ENCODE data around the gene ARL8A. TPM values are rescaled to one million over a fixed set of nuclear protein-coding genes. Genes with fewer than 3 reads are reported as not detected.
"Not testable (repeated sequence)": the region's sequence is repeated elsewhere in the genome, so short reads cannot be mapped to it uniquely, and the experiment has no call there.

The ARL8A gene
- total RNA-seq, 2 donors from 2014 or later, result 30.3 to 57.0 TPM

DNA sequence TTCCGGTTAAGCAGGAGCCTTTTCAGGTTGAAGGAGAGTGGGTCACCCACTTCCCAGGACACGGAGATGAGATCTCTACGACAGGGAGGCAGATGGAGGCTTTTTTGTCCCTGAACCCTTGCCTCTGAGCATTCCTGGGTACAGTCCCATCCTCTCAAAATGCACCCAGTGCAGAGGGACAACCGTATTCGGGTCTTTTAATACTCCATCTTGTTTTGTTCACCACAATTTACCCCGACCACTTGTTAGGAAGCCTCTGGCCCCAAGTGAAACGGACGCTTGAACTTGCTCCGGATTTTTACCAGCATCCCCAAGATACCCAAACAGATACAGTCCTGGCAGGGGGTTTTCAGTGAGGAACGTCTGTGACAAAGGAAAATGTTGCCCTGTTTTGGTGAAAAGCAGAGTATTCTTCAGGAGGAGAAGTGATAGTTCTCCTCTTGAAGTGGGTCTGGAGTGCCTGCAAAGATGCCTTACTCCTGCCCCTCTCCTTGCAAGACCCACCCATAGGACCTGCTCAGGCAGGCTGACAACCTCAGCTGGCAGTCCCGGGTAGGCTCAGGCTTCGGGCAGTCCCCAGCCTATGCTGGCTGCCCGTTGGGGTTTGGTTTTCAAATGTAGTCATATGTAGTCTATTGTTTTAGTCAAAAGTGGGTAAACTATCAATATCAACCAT is 669 bp upstream of the ARL8A start:
- TF ChIP-seq, protein P1, sequence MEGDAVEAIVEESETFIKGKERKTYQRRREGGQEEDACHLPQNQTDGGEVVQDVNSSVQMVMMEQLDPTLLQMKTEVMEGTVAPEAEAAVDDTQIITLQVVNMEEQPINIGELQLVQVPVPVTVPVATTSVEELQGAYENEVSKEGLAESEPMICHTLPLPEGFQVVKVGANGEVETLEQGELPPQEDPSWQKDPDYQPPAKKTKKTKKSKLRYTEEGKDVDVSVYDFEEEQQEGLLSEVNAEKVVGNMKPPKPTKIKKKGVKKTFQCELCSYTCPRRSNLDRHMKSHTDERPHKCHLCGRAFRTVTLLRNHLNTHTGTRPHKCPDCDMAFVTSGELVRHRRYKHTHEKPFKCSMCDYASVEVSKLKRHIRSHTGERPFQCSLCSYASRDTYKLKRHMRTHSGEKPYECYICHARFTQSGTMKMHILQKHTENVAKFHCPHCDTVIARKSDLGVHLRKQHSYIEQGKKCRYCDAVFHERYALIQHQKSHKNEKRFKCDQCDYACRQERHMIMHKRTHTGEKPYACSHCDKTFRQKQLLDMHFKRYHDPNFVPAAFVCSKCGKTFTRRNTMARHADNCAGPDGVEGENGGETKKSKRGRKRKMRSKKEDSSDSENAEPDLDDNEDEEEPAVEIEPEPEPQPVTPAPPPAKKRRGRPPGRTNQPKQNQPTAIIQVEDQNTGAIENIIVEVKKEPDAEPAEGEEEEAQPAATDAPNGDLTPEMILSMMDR (IDR thresholded peaks at IDR 0.05), result no peak
- H3K27me3 ChIP-seq, result no peaks in the 10 kb centered on the region
- peak overlapping the region; percentile 81 to 95 for H3K9ac ChIP-seq (ENCODE audit: low read depth in 2 of 2, low read length in 2 of 2)
- intact Hi-C loops (cut with DNase I), result no loop called here
- no peak for DNase-seq
- peak overlapping the region; percentile 97 for H3K4me3 ChIP-seq
- H3K4me1 ChIP-seq, result no peaks in the 10 kb centered on the region
- peak overlapping the region; percentile 80 for H3K27ac ChIP-seq
- H3K9me3 ChIP-seq, result no peaks in the 10 kb centered on the region
- H3K36me3 ChIP-seq, result no peaks in the 10 kb centered on the region

DNA sequence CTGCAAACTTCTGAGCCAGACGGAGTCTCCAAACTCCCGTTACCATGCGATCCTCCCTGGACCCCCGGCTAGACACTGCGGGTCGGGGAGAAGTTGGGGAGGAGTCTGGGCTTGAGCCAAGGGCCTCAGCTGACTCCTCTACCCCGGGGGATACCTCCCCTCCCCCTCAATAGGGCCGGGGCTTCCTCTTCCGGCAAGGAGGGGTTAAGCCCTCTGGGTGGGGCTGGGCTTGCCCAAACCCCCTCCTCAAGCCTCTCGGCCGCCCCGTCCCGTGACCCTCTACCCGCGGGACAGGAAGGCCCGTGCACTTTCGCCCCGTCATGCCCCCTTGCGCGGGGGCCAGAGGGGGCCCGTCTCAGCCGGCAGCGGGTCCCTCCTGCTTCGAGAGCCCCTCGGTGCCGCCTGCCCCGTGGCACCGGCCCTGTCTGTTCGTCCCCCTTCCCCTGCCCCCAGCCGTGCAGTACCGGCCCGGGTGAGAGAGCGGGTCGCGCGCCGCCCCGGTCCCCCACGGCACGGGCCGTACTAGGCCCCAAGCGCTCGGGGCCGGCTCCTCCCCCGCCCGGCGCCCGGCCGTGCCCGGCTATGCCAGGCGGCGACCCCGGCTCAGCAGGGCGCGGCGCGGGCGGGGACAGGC is 652 bp downstream of the ARL8A start:
- Histone ChIP-seq H3K9ac (ENCODE audit: low read depth in 2 of 2, low read length in 2 of 2) (peak overlapping the region; percentile 88 to 95), H3K36me3 (no peaks in the 10 kb centered on the region), H3K4me1 (no peaks in the 10 kb centered on the region), H3K27me3 (no peaks in the 10 kb centered on the region), H3K9me3 (no peaks in the 10 kb centered on the region), H3K27ac (peak overlapping the region; percentile 80), H3K4me3 (peak overlapping the region; percentile 97)
- intact Hi-C loops (cut with DNase I), result loop anchor here (5.0 kb wide), 1 partner anchor 267 kb away; no protein-coding TSS in a partner anchor
- TF ChIP-seq, protein P1 (IDR thresholded peaks at IDR 0.05), result no peak
- peak; percentile 49 for DNase-seq

DNA sequence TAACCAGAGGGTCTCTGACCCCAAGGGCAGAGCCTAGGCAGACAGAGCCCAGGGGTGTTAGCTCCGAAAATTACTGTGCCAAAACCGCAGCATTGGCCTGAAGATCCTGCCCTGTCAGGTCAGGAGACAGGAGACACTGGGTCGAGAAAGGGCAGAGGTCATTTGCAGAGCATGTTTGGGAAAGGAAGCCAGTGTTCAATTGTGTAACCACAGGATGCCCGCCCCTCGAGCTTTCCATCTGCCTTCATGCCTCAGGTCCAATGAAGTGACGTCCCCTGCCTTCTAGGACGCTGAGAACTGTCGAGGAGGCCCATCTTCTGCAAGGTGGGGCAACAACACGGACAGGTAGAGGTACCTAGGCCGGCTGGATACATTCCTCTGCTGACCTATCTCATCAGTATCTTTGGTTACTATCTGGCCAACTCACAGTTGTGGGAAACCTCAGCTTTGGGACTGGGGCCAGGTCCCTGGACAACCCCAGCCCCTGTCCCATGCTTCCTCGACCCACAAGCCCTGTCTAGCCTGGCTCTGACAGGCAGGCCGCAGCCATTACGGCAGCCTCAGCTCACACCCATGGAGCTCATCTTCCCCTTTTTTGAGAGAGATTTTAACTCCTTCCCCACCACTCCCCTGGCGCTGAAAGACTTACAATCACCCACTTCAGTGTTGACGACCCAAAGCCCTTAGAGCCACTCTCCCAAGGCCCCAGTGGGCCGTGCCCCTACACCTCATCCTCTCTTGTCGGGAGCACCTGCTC is 1.3 kb downstream of the ARL8A start:
- Histone ChIP-seq H3K9ac (ENCODE audit: low read depth in 2 of 2, low read length in 2 of 2) (peak overlapping the region; percentile 88 to 95), H3K36me3 (no peaks in the 10 kb centered on the region), H3K27me3 (no peaks in the 10 kb centered on the region), H3K9me3 (no peaks in the 10 kb centered on the region), H3K4me3 (peak overlapping the region; percentile 97), H3K27ac (peak overlapping the region; percentile 80), H3K4me1 (no peaks in the 10 kb centered on the region)
- TF ChIP-seq, protein P1 (IDR thresholded peaks at IDR 0.05), result no peak
- intact Hi-C loops (cut with DNase I), result loop anchor here (5.0 kb wide), 1 partner anchor 266 kb away; no protein-coding TSS in a partner anchor
- DNase-seq, result peak; percentile 59

DNA sequence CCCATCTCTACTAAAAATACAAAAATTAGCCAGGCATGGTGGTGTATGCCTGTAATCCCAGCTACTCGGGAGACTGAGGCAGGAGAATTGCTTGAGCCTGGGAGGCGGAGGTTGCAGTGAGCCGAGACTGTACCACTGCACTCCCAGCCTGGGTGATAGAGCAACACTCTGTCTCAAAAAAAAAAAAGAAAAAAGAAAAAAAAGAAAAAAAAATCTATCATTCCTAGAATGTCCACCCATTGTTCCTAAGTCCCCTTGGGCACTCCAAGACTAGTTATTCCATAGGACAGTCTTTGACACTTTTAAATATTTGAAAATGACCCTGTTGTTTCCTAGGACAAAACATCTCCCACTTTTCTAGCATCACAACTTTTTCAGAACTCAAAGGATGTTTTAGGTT is 3.1 kb downstream of the ARL8A start:
- not testable (repeated sequence) for H3K36me3 ChIP-seq; H3K4me3 ChIP-seq; H3K9me3 ChIP-seq; H3K9ac ChIP-seq (ENCODE audit: low read depth in 2 of 2, low read length in 2 of 2); DNase-seq; H3K4me1 ChIP-seq; H3K27ac ChIP-seq; H3K27me3 ChIP-seq
- intact Hi-C loops (cut with DNase I), result loop anchor here (5.0 kb wide), 1 partner anchor 264 kb away; no protein-coding TSS in a partner anchor

DNA sequence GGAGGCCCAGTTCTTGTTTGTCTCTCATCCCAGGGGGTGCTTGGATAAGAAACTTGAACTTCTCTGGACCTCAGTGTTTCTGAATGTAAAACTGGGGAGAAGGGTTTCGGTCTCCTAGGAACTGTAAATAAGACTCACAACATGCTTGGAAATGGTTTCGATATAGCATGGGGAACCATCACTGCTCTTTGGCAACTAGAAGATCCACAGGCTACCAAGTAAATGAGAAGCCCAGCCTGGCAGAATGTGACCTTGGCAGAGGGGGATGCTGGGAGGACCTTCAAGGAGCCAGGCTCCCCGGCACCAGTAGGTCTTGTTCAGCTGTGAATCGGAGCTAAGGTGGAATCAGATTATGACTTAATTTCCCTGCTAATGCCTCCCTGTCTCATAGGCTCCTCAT is 3.7 kb downstream of the ARL8A start:
- no peaks in the 10 kb centered on the region for H3K9me3 ChIP-seq
- no peak overlapping the region for H3K4me3 ChIP-seq
- no peak for DNase-seq
- no peak overlapping the region for H3K27ac ChIP-seq
- intact Hi-C loops (cut with DNase I), result loop anchor here (5.0 kb wide), 1 partner anchor 264 kb away; no protein-coding TSS in a partner anchor
- no peaks in the 10 kb centered on the region for H3K36me3 ChIP-seq
- no peaks in the 10 kb centered on the region for H3K4me1 ChIP-seq
- H3K27me3 ChIP-seq, result no peaks in the 10 kb centered on the region
- H3K9ac ChIP-seq (ENCODE audit: low read depth in 2 of 2, low read length in 2 of 2), result no peak overlapping the region
- TF ChIP-seq, protein P1 (IDR thresholded peaks at IDR 0.05), result no peak
